ENCODE measurements around the gene FOXJ3.

- TF ChIP-seq CTCF (IDR thresholded peaks at IDR 0.05): no peak
- TF ChIP-seq POLR2A (IDR thresholded peaks at IDR 0.05): no peak
- no peak for TF ChIP-seq POLR2AphosphoS5 (IDR thresholded peaks at IDR 0.05)
Observed at GRCh38 chr1:42311897-42312296, 23.1 kb downstream of the FOXJ3 start.

Measured in sigmoid colon (tissue), 4 donors.